CD4-positive, alpha-beta T cell treated with Interleukin-12 subunit alpha and Interleukin-12 subunit beta, for 1 hour (primary cell): Measurements from ENCODE around the gene HCN2.

Experiments used
- DNase-seq: peaks from one replicate; pipeline ENCODE4 v3.0.0-alpha.2; 2020

HCN2 gene

DNA sequence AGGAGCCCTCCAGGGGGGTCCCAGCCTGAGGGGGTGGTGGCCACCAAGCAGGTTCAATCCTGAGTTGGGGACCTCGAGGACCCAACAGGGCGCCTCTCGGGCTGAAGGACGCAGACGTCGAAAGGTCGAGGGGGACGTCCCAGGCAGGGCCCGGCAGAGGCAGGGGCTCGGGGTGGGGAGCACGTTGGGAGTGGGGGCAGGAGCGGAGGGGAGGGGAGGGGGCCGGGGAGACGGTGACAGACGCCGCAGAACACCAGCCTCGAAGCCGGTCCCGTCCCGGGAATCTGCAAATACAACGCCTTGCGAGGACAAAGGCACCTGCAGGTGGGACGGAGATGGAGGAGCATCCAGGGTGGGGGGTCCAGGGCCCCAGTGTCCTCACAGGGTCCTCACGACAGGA lies 54.1 kb downstream of the HCN2 start:
- no peak for DNase-seq

DNA sequence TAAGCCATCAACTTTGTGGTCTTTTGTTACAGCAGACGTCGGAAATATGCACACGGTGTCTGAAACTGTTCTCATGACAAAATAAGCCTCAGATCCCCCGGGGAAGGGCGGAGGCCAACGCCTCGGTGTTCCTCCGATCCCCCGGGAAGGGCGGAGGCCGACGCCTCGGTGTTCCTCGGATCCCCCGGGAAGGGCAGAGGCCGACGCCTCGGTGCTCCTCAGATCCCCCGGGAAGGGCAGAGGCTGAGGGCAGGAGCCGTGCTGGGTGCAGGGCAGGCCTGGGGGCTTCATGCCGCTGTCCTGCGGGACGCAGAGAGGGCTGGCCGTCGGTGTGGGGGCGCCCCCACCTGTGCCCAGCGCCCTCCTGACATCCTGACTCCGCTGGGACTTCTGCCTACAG lies 54.7 kb downstream of the HCN2 start:
- DNase-seq: no peak

DNA sequence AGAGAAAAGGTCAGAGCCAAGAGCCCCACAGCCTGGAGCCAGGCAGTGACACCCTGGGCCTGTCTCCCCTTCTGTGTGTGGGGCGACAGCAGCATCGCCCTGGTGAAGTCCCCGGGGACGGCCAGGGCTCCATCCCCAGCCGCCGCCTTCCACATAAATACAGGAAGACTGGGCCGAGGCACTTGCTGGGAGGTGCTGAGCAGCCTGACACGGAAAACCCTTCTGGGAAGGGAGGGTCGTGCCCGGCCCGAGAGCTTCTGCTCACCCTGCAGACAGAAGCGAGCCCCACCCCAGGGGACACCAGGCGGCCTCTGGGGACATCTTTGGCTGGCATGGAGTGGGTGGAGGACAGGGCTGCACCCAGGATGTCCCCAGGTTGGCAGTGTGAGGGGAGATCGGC lies 55.1 kb downstream of the HCN2 start:
- DNase-seq: no peak

DNA sequence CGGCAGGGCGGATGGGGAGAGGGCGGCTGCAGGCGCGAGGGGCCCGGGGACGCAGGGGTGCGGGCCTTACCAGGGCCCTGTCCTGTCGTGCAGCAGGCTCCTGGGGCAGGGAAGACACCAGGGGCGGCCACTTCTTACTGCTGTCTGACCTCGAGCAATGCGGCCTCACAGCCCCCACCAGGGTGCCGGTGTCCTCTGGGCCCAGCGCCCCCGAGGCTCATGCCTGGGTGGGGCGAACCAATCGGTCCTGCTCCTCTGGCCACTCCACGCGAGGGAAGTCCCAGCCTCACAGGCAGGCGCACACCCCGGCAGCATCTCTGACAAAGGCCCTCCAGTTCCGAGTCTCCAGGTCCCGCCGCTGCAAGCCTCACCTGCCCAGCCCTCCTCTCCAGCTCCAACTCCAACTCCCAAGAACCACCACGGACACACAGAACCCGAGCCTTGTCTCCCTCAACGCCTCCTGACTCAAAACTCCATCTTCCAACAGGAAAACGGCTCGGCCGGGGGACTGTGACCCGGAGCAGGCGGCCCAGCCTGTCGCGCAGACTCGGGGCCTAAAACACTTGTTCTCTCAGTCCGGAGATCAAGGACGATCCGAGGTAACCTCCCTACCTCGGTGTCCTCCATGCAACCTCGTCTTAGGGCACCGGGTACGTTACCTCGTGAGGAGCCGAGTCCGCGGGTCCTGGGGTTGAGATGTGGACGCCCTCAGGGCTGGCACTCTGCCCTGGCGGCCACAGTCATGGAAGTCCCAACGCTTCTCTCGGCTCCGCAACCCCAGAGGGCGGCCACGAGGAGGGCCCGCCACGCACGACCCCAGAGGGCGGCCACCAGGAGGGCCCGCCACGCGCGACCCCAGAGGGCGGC lies 56.5 kb downstream of the HCN2 start:
- no peak for DNase-seq

DNA sequence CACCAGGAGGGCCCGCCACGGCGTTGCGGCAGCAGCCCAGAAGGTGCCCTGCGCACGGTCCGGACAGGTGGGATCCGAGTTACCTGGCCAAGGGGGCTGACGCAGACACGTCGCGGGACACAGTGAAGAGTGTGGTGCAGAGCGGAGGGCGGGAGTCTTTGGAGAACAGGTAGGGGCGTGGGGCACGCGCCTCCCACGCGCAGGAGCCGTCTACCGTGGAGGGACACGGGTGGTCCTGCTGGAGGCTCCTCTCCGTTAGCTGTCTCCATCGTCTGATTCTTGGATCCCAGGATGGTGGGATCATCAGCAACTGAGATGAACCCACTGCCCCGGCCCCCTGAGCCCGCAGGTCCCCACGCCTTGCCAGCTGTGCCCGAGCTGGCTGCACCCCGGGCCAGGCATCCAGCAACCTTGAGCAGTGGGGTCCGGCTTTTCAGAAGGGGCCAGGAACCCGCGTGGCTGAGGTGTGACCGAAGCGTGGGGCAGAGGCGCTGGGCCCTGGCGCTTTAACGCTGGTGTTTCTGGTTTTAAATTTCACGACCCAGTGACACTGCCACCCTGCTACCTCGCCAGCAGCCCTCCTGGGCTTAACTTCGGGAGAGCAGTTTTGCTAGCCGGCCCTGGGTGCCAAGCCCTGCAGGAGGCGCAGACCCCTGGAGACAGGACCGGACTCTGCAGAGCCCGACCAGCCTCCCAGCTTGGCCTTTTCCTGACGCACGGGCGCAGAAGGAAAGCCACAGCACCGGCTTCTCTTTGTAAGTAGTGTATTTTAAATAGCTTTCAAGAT lies 57.3 kb downstream of the HCN2 start:
- no peak for DNase-seq

DNA sequence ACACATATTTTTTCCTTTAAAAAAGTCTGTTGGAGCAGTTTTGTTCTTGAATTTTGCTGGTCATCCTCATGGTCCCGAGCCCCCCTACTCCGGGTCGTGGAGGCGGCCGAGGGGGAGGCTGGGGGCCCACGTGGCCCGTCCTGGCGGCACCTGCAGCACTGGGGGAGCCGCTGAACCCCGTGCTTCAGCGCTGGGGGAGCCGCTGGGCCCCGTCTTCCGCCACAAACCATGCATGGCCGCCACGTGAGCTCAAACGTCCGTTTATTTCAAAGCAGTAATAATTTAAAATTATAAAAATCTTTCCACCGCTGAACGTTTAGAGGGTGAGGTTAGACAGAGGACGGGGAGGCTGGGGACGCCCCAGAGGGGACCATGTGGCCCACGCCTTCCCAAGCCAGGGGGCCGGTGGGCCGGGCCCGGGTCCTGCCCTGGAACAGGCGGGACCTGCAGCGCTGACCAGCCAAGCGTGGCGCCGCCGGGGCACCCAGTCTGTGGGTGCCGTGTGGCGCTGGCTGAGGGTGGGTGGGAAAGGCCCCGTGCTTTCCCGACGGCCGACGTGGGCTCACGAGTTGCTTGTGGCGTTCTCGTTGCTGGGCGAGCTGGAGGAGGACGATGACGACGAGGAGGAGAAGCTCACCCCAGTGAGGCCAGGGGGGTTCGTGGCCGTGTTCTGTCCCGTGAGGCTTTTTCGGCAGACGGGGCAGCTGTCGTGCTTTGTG lies 58.0 kb downstream of the HCN2 start:
- DNase-seq: no peak

GRCh38 chr19:648305-648704 lies 58.6 kb downstream of the HCN2 start:
- no peak for DNase-seq

DNA sequence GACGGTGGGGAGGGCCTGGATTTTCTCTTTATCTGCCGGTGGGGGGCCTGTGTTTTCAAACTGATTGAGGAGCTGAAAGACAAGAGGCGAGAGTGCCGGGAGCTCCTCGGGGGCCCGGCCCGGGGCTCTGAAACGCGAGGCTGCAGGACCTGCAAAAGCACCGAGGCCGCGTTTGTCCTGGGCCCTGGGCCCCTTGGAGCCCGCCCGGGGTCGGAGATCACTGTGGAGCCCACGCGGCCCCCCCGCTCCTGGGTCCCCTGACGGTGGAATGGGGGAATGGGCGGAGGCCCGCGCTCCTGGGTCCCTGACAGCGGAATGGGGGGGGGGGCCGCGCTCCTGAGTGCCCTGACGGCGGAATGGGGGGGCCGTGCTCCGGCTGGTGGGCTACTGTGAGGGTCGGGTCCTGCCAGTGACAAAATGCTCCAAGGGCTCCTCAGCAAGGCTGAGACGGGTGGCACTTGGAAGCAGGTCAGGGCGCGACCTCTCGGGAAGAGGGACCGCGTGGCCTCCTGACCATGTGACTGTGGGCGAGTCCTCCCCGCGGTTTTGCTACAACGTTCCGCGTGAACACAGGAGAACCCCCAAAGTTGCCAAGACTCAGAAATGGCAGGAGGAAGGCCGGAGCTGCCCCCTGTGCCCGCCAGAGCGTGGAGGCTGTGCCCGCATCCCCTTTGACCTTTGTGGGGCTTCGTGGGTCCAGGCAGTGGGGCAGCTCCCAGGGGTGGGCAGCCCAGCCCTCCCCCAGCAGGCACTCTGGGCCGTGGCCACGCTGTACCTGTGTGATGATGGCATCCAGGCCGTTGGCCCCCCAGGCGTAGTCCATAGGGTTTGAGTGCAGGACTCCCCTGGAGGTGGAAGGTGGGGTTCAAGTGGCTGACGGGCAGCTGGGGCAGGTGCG lies 59.5 kb downstream of the HCN2 start:
- no peak for DNase-seq

DNA sequence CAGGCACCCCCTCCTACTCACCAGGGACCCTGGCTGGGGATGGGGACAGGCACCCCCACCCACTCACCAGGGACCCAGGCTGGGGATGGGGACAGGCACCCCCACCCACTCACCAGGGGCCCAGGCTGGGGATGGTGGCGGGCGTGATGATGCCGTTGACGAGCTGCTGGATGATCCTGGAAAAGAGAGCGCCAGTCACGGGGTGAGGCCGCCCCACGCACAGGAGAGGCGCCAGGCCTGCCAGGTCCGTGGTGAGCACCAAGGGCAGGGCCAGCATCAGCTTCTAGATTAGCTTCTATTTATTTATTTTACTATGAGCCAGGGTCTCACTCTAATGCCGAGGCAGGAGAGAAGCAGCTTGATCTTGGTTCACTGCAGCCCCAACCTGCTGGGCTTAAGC lies 60.4 kb downstream of the HCN2 start:
- no peak for DNase-seq

- DNase-seq: no peak
Measured at GRCh38 chr19:651114-651818, 61.6 kb downstream of the HCN2 start.

DNA sequence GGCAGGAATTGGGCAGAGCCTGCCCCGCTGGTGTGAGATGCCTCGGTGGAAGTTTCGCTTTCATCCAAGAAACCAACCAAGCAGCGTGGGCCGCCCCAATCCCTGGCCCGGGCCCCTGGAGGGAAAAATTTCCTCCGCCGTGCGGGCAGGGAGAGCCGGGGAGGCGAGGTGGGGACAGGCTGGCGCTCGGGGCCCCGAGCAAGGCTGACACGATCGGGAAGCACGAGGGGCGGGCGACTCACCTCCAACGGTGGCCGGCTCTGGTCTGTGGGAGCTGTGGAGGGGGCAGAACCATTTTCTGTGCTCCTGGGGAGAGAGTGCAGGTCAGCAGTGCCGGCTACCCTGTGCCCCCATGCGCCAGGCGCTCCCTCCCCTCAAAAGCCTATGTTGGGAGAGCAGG lies 62.3 kb downstream of the HCN2 start:
- no peak for DNase-seq

- DNase-seq: no peak
Measured at GRCh38 chr19:652467-653389, 63.0 kb downstream of the HCN2 start.

- no peak for DNase-seq
Measured at GRCh38 chr19:653425-653824, 63.7 kb downstream of the HCN2 start.

GRCh38 chr19:655691-656090 lies 66.0 kb downstream of the HCN2 start:
- DNase-seq: no peak

GRCh38 chr19:656751-657559 lies 67.3 kb downstream of the HCN2 start:
- DNase-seq: no peak

GRCh38 chr19:657611-658010 lies 67.9 kb downstream of the HCN2 start:
- DNase-seq: no peak

GRCh38 chr19:658059-658839 lies 68.6 kb downstream of the HCN2 start:
- no peak for DNase-seq

- DNase-seq: peak; percentile 73
Measured at GRCh38 chr19:658916-659839, 69.5 kb downstream of the HCN2 start.
